ENCODE results near the gene KPNA4. TPM values are rescaled to one million over a fixed set of nuclear protein-coding genes. Genes with fewer than 3 reads are reported as not detected.
A peak's percentile ranks its signal among the peaks of the same experiment; 100 is the strongest.

KPNA4 gene
- total RNA-seq, 5 donors from 2014 or later (not counting 1 experiment from before 2014, with no cell fraction given): 31.9 to 53.7 (median 43.4) TPM

DNA sequence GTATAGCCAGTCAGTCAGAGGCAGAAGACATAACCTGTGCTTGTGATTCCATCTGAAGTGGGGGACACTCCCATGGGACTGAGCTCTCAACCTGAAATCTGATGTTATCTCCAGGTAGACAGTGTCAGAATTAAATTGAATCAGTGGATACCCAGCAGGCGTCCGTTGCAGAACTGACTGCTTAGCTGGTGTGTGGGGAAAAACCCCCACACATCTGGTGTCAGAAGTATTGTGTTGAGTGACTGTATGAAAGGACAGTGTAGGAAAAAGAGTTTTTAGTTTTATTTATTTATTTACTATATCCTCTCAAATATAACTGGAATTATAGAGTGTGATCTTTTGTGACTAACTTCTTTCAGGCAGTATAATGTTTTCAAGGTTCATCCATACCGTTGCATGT is 10.4 kb downstream of the KPNA4 start:
- Mint-ChIP-seq H3K4me3 (no peak overlapping the region), H3K4me1 (peaks cover 65 to 80% (median 79%) of the 10 kb centered on the region in 3 donors), H3K27ac (no peak overlapping the region), H3K36me3 (peaks cover 29% of the 10 kb centered on the region), H3K27me3 (no peaks in the 10 kb centered on the region), H3K9me3 (peaks cover 6 to 11% (median 6%) of the 10 kb centered on the region in 3 donors)
- POLR2A ChIA-PET: interaction anchor here in 1 of 2 donors (0.5 kb wide), 1 partner anchor 27 kb away, joined by 4 read pairs; no protein-coding TSS in a partner anchor
- Histone ChIP-seq H3K27me3 (replicated peaks in 1 of 2; ENCODE audit: control insufficient read depth in 2 of 2, extremely low read depth in 1 of 2, insufficient read depth in 2 of 2, low read length in 1 of 2) (no peaks in the 10 kb centered on the region), H3K9me3 (peaks cover 3% of the 10 kb centered on the region), H3K4me1 (ENCODE audit: control insufficient read depth in 1 of 2, extremely low read depth in 1 of 2, insufficient read depth in 2 of 2, low read length in 2 of 2) (peaks cover 2 to 11% of the 10 kb centered on the region in 2 experiments), H3K27ac (ENCODE audit: low read length) (no peak overlapping the region), H3K4me3 (ENCODE audit: control insufficient read depth in 1 of 2, extremely low read depth in 1 of 2, low read length in 1 of 2) (no peak overlapping the region), H3K36me3 (ENCODE audit: control insufficient read depth in 2 of 2, extremely low read depth in 1 of 2, insufficient read depth in 1 of 2, low read length in 1 of 2) (no peaks in the 10 kb centered on the region)
- WGBS (ENCODE audit: insufficient coverage): no CpG with 5 or more reads among the region's 3 CpGs
- ATAC-seq (replicated peaks in 1 of 4) (no peak), DNase-seq (no peak)
- CTCF ChIA-PET: interaction anchor here (0.5 to 0.6 kb wide), 3 partner anchors 15 to 286 kb away, joined by 3 to 6 read pairs (median 4); no protein-coding TSS in a partner anchor

DNA sequence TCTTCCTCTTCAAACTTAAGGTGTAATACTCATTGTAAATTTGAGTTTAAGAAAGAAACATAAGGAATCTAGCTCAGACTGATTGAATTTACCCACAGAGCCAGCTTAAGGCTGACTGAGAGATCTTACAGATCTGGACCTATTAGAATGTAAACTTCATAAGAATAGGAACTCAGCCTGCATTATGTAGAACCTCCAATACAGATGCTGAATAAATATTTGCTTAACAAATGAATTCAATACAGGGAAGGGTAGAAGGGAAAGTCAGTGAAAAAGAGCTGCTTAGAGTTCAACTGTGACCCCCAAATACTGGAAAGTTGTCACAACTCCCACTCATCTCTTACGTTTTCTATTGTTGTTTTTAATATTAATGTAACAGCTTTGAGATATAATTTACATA is 11.5 kb downstream of the KPNA4 start:
- peaks cover under 1 to 11% of the 10 kb centered on the region in 2 experiments for H3K4me1 ChIP-seq (ENCODE audit: control insufficient read depth in 1 of 2, extremely low read depth in 1 of 2, insufficient read depth in 2 of 2, low read length in 2 of 2)
- no peaks in the 10 kb centered on the region for H3K36me3 ChIP-seq (ENCODE audit: control insufficient read depth in 2 of 2, extremely low read depth in 1 of 2, insufficient read depth in 1 of 2, low read length in 1 of 2)
- no peak overlapping the region for H3K4me3 Mint-ChIP-seq
- ChIA-PET POLR2A (no interaction called here), CTCF (interaction anchor here in 1 of 2 donors (0.6 kb wide), 1 partner anchor 675 kb away, joined by 5 read pairs; no protein-coding TSS in a partner anchor)
- no peak overlapping the region for H3K27ac Mint-ChIP-seq
- no peak for DNase-seq
- H3K27ac ChIP-seq (ENCODE audit: low read length): no peak overlapping the region
- no peak for ATAC-seq (replicated peaks in 1 of 4)
- no peaks in the 10 kb centered on the region for H3K27me3 ChIP-seq (replicated peaks in 1 of 2; ENCODE audit: control insufficient read depth in 2 of 2, extremely low read depth in 1 of 2, insufficient read depth in 2 of 2, low read length in 1 of 2)
- no peak overlapping the region for H3K4me3 ChIP-seq (ENCODE audit: control insufficient read depth in 1 of 2, extremely low read depth in 1 of 2, low read length in 1 of 2)
- H3K27me3 Mint-ChIP-seq: no peaks in the 10 kb centered on the region
- H3K36me3 Mint-ChIP-seq: peaks cover 34% of the 10 kb centered on the region
- peaks cover 54 to 79% (median 77%) of the 10 kb centered on the region in 3 donors for H3K4me1 Mint-ChIP-seq
- peaks cover 6 to 20% (median 9%) of the 10 kb centered on the region in 3 donors for H3K9me3 Mint-ChIP-seq
- peaks cover 4% of the 10 kb centered on the region for H3K9me3 ChIP-seq
- WGBS (ENCODE audit: insufficient coverage): no CpG with 5 or more reads among the region's 1 CpG

- H3K4me1 Mint-ChIP-seq: peaks cover 66 to 89% (median 89%) of the 10 kb centered on the region in 3 donors
- WGBS (ENCODE audit: insufficient coverage): no CpG with 5 or more reads among the region's 4 CpGs
- no peaks in the 10 kb centered on the region for H3K27me3 Mint-ChIP-seq
- POLR2A ChIA-PET: interaction anchor here (0.5 to 0.6 kb wide), 2 partner anchors 9 to 558 kb away, joined by 3 read pairs; partner anchors contain the start of gene IL12A (in 1 of the 2)
- H3K4me3 Mint-ChIP-seq: peak overlapping the region in 1 of 3 donors; percentile 4
- no peak overlapping the region for H3K27ac Mint-ChIP-seq
- peaks cover 0 to 5% of the 10 kb centered on the region in 2 experiments for H3K4me1 ChIP-seq (ENCODE audit: control insufficient read depth in 1 of 2, extremely low read depth in 1 of 2, insufficient read depth in 2 of 2, low read length in 2 of 2)
- DNase-seq: no peak
- H3K4me3 ChIP-seq (ENCODE audit: control insufficient read depth in 1 of 2, extremely low read depth in 1 of 2, low read length in 1 of 2): no peak overlapping the region
- peaks cover 0 to 4% of the 10 kb centered on the region in 2 donors for H3K36me3 ChIP-seq (ENCODE audit: control insufficient read depth in 2 of 2, extremely low read depth in 1 of 2, insufficient read depth in 1 of 2, low read length in 1 of 2)
- H3K36me3 Mint-ChIP-seq: peaks cover 33% of the 10 kb centered on the region
- no peak overlapping the region for H3K27ac ChIP-seq (ENCODE audit: low read length)
- H3K9me3 Mint-ChIP-seq: peaks cover 6 to 20% (median 10%) of the 10 kb centered on the region in 3 donors
- H3K27me3 ChIP-seq (replicated peaks in 1 of 2; ENCODE audit: control insufficient read depth in 2 of 2, extremely low read depth in 1 of 2, insufficient read depth in 2 of 2, low read length in 1 of 2): no peaks in the 10 kb centered on the region
- peaks cover 4% of the 10 kb centered on the region for H3K9me3 ChIP-seq
- CTCF ChIA-PET: no interaction called here
- no peak for ATAC-seq (replicated peaks in 1 of 4)
These were observed 18.6 kb downstream of the KPNA4 start for GRCh38 chr3:160546727-160547126.

GRCh38 chr3:160545504-160545871 is 19.9 kb downstream of the KPNA4 start:
- H3K4me1 Mint-ChIP-seq: peaks cover 61 to 86% (median 83%) of the 10 kb centered on the region in 3 donors
- ChIA-PET CTCF (no interaction called here), POLR2A (no interaction called here)
- H3K27me3 Mint-ChIP-seq: no peaks in the 10 kb centered on the region
- DNase-seq (no peak), ATAC-seq (replicated peaks in 1 of 4) (no peak)
- H3K9me3 Mint-ChIP-seq: peaks cover 0 to 12% (median 5%) of the 10 kb centered on the region in 3 donors
- Histone ChIP-seq H3K27me3 (replicated peaks in 1 of 2; ENCODE audit: control insufficient read depth in 2 of 2, extremely low read depth in 1 of 2, insufficient read depth in 2 of 2, low read length in 1 of 2) (no peaks in the 10 kb centered on the region), H3K4me1 (ENCODE audit: control insufficient read depth in 1 of 2, extremely low read depth in 1 of 2, insufficient read depth in 2 of 2, low read length in 2 of 2) (peaks cover 0 to 5% of the 10 kb centered on the region in 2 experiments), H3K9me3 (peaks cover 4% of the 10 kb centered on the region), H3K4me3 (ENCODE audit: control insufficient read depth in 1 of 2, extremely low read depth in 1 of 2, low read length in 1 of 2) (no peak overlapping the region), H3K27ac (ENCODE audit: low read length) (no peak overlapping the region), H3K36me3 (ENCODE audit: control insufficient read depth in 2 of 2, extremely low read depth in 1 of 2, insufficient read depth in 1 of 2, low read length in 1 of 2) (peaks cover 0 to 4% of the 10 kb centered on the region in 2 donors)
- 89% methylated on average over 3 of the region's 3 CpGs for WGBS (ENCODE audit: insufficient coverage)
- peaks cover 20% of the 10 kb centered on the region for H3K36me3 Mint-ChIP-seq
- H3K27ac Mint-ChIP-seq: no peak overlapping the region
- H3K4me3 Mint-ChIP-seq: peak overlapping the region in 1 of 3 donors; percentile 27

GRCh38 chr3:160544844-160545503 is 20.4 kb downstream of the KPNA4 start:
- CTCF ChIA-PET: no interaction called here
- no peak overlapping the region for H3K4me3 ChIP-seq (ENCODE audit: control insufficient read depth in 1 of 2, extremely low read depth in 1 of 2, low read length in 1 of 2)

DNA sequence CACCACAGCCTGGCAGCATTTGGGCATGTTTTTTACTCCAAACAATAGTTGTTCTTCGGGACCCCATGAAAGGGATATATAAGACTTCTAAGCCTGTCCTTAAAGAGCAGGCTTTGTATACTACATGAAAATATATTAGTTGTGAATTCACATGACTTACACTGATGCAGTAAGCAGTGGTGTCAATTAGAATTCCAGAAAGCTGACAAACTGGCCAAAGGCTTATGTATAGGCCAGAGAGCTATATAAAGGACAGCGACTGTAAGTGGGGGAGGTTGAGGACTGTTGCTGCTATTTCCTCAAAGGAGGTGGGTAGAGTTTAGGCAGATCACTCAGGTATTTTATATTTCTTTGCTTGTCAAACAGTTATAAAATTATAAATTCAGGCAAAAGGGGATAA is 24.8 kb downstream of the KPNA4 start:
- Histone ChIP-seq H3K36me3 (ENCODE audit: control insufficient read depth in 2 of 2, extremely low read depth in 1 of 2, insufficient read depth in 1 of 2, low read length in 1 of 2) (peaks cover 0 to 4% of the 10 kb centered on the region in 2 donors), H3K4me1 (ENCODE audit: control insufficient read depth in 1 of 2, extremely low read depth in 1 of 2, insufficient read depth in 2 of 2, low read length in 2 of 2) (peaks cover 4 to 5% of the 10 kb centered on the region in 2 experiments), H3K27ac (ENCODE audit: low read length) (no peak overlapping the region), H3K9me3 (no peaks in the 10 kb centered on the region), H3K27me3 (replicated peaks in 1 of 2; ENCODE audit: control insufficient read depth in 2 of 2, extremely low read depth in 1 of 2, insufficient read depth in 2 of 2, low read length in 1 of 2) (no peaks in the 10 kb centered on the region), H3K4me3 (ENCODE audit: control insufficient read depth in 1 of 2, extremely low read depth in 1 of 2, low read length in 1 of 2) (no peak overlapping the region)
- ChIA-PET CTCF (no interaction called here), POLR2A (interaction anchor here in 1 of 2 donors (0.7 kb wide), 1 partner anchor 26 kb away, joined by 7 read pairs; no protein-coding TSS in a partner anchor)
- DNase-seq: no peak
- Mint-ChIP-seq H3K9me3 (no peaks in the 10 kb centered on the region), H3K4me3 (no peak overlapping the region), H3K27me3 (no peaks in the 10 kb centered on the region), H3K27ac (peak overlapping the region in 1 of 2 donors; percentile 46), H3K4me1 (peaks cover 65 to 69% (median 65%) of the 10 kb centered on the region in 3 donors), H3K36me3 (peaks cover 8% of the 10 kb centered on the region)
- no peak for ATAC-seq (replicated peaks in 1 of 4)
- no CpG with 5 or more reads among the region's 2 CpGs for WGBS (ENCODE audit: insufficient coverage)

More at GRCh38 chr3:160544844-160545503, 20.4 kb downstream of the KPNA4 start:
- Histone ChIP-seq H3K27me3 (replicated peaks in 1 of 2; ENCODE audit: control insufficient read depth in 2 of 2, extremely low read depth in 1 of 2, insufficient read depth in 2 of 2, low read length in 1 of 2) (no peaks in the 10 kb centered on the region), H3K36me3 (ENCODE audit: control insufficient read depth in 2 of 2, extremely low read depth in 1 of 2, insufficient read depth in 1 of 2, low read length in 1 of 2) (peaks cover 0 to 4% of the 10 kb centered on the region in 2 donors), H3K4me1 (ENCODE audit: control insufficient read depth in 1 of 2, extremely low read depth in 1 of 2, insufficient read depth in 2 of 2, low read length in 2 of 2) (peaks cover 0 to 5% of the 10 kb centered on the region in 2 experiments), H3K9me3 (peaks cover 4% of the 10 kb centered on the region), H3K27ac (ENCODE audit: low read length) (no peak overlapping the region)
- Mint-ChIP-seq H3K27me3 (no peaks in the 10 kb centered on the region), H3K4me1 (peaks cover 67 to 86% (median 82%) of the 10 kb centered on the region in 3 donors), H3K36me3 (peaks cover 18% of the 10 kb centered on the region), H3K9me3 (peaks cover 0 to 9% (median 5%) of the 10 kb centered on the region in 3 donors), H3K27ac (no peak overlapping the region), H3K4me3 (peak overlapping the region in 1 of 3 donors; percentile 27)
- DNase-seq: no peak
- no peak for ATAC-seq (replicated peaks in 1 of 4)
- no CpG with 5 or more reads among the region's 2 CpGs for WGBS (ENCODE audit: insufficient coverage)
- POLR2A ChIA-PET: no interaction called here

All from T-cell (primary cell).